Measurements from ENCODE around the gene TGDS. TPM values are rescaled to one million over a fixed set of nuclear protein-coding genes. Genes with fewer than 3 reads are reported as not detected.

TGDS gene
- total RNA-seq, 1 donor from 2014 or later: 26.6 TPM

DNA sequence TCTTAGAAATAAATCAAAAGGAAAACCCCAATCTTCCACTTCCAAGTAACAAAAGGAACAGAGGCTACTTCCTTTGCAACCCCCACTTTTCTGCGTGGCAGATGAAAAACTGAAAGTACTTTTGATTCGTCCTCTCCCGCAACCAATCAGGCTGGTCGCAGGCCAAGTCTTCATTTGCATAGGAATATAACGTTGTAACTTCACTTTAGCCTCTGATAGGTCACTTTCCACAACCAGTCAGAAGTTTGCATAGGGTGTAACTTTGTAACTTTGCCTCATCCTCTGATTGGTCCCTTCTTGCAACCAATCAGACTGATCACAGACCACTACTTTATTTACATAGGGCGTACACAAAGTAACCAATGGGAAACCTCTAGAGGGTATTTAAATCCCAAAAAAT, 37.2 kb downstream of the TGDS start:
- H3K4me3 Mint-ChIP-seq (ENCODE audit: low read depth): peak overlapping the region; percentile 15

DNA sequence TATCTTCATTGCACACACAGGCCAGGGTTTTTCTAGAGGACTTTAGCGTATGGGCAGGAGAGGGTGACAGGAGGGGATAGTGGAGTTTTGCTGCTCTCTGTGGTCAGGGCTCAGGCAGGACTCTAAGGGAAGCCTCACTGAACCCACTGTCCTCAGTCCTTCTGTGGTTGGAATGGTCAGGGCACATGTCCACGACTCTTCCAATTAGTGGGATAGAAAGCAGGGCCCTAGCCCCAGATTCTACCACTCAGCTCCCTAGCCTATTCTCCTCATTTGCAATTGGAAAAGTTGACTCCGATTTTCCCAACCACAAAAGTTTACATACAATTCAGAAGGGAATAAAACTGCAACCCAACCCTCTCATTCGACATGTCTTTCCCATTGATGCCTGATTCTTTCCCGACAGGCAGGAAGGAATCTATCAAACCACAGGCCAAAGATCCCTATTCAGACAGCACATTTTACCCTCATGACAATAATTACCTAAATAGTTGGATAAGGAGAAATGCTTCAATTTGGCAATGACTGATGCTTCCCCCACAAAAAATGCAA, 38.2 kb downstream of the TGDS start:
- intact Hi-C loops (cut with micrococcal nuclease): loop anchor here (1.0 kb wide), 1 partner anchor 8 kb away; no protein-coding TSS in a partner anchor

More for the DNA sequence above, 37.2 kb downstream of the TGDS start:
- no peaks in the 10 kb centered on the region for H3K27me3 Mint-ChIP-seq (ENCODE audit: low read depth)
- H3K4me1 Mint-ChIP-seq (ENCODE audit: low read depth): peaks cover 17% of the 10 kb centered on the region
- intact Hi-C loops (cut with micrococcal nuclease): loop anchor here (1.0 kb wide), 1 partner anchor 9 kb away; no protein-coding TSS in a partner anchor
- peak; percentile 20 for DNase-seq (ENCODE audit: low spot score)
- H3K9me3 Mint-ChIP-seq: no peaks in the 10 kb centered on the region
- no peak overlapping the region for H3K27ac Mint-ChIP-seq
- H3K36me3 Mint-ChIP-seq (ENCODE audit: low read depth): peaks cover 17% of the 10 kb centered on the region

DNA sequence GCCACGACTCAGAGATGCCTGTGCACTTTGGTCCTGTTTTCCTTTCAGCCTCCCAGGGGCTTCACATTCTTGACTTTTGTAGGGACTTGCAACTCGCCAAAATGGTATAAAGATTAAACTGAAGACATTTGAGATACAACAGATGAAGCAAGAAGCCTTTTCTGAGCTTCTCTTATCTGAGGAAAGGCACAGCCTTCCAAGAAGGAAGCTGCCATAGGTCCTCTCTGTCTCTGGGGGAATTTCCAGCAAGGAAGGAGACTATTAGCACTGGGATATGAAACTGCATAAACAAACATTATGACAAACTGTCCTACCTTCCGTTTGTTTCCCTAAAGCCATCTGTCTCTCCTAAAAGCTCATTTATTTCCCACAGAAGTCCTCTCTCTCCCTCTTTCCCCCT, 39.3 kb downstream of the TGDS start:
- H3K4me3 Mint-ChIP-seq (ENCODE audit: low read depth): no peak overlapping the region
- intact Hi-C loops (cut with micrococcal nuclease): no loop called here
- H3K9me3 Mint-ChIP-seq: no peaks in the 10 kb centered on the region
- H3K27me3 Mint-ChIP-seq (ENCODE audit: low read depth): no peaks in the 10 kb centered on the region
- H3K27ac Mint-ChIP-seq: no peak overlapping the region
- no peak for DNase-seq (ENCODE audit: low spot score)
- H3K36me3 Mint-ChIP-seq (ENCODE audit: low read depth): peaks cover 12% of the 10 kb centered on the region
- H3K4me1 Mint-ChIP-seq (ENCODE audit: low read depth): peaks cover 17% of the 10 kb centered on the region

More for the DNA sequence above, 38.2 kb downstream of the TGDS start:
- H3K27me3 Mint-ChIP-seq (ENCODE audit: low read depth): no peaks in the 10 kb centered on the region
- H3K36me3 Mint-ChIP-seq (ENCODE audit: low read depth): peaks cover 17% of the 10 kb centered on the region
- no peak overlapping the region for H3K27ac Mint-ChIP-seq
- H3K4me1 Mint-ChIP-seq (ENCODE audit: low read depth): peaks cover 17% of the 10 kb centered on the region
- no peaks in the 10 kb centered on the region for H3K9me3 Mint-ChIP-seq
- DNase-seq (ENCODE audit: low spot score): no peak
- no peak overlapping the region for H3K4me3 Mint-ChIP-seq (ENCODE audit: low read depth)

DNA sequence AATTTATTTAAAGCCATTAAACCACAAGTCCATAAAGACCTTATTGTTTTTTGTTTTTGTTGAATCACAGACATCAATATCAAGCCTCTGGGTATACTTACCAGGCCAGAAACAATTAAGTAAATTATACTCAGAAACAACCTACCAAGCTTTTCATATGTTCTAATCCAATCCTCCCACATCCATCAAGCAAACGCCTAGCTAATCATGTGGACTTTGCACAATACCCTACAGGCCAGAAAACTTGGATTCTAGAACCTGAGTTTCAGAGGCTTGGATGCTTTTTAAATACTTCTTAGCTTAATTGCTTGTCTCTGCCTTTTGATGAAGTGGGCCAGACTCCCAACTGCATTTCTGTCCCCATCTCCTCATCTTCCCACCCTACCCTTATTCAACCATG, 39.9 kb downstream of the TGDS start:
- intact Hi-C loops (cut with micrococcal nuclease): no loop called here
- Mint-ChIP-seq H3K9me3 (no peaks in the 10 kb centered on the region), H3K27ac (no peak overlapping the region), H3K4me1 (ENCODE audit: low read depth) (peaks cover 17% of the 10 kb centered on the region), H3K4me3 (ENCODE audit: low read depth) (no peak overlapping the region), H3K36me3 (ENCODE audit: low read depth) (peaks cover 12% of the 10 kb centered on the region), H3K27me3 (ENCODE audit: low read depth) (peaks cover 3% of the 10 kb centered on the region)
- no peak for DNase-seq (ENCODE audit: low spot score)

DNA sequence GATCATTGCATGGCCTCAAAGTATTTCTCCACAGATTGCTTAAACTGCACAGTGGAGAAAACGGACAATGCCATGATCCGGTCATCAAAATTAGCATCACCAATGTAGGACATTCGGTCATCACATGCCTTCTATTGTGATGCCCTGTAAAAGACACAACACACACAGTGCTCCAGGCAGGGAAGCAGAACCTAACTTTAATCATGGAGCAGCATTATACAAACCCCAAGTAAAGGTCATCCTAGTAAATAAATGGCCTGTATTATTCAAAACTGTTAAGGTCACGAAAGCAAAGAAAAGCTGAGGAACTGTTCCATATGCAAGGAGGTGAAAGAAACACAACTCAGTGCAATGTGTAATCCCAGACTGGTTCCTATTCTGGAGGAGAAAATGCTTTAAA, 42.2 kb downstream of the TGDS start:
- Mint-ChIP-seq H3K36me3 (ENCODE audit: low read depth) (peaks cover 4% of the 10 kb centered on the region), H3K4me1 (ENCODE audit: low read depth) (peaks cover 10% of the 10 kb centered on the region), H3K4me3 (ENCODE audit: low read depth) (no peak overlapping the region), H3K27me3 (ENCODE audit: low read depth) (peaks cover 4% of the 10 kb centered on the region), H3K27ac (no peak overlapping the region), H3K9me3 (no peaks in the 10 kb centered on the region)
- intact Hi-C loops (cut with micrococcal nuclease): no loop called here
- DNase-seq (ENCODE audit: low spot score): no peak

DNA sequence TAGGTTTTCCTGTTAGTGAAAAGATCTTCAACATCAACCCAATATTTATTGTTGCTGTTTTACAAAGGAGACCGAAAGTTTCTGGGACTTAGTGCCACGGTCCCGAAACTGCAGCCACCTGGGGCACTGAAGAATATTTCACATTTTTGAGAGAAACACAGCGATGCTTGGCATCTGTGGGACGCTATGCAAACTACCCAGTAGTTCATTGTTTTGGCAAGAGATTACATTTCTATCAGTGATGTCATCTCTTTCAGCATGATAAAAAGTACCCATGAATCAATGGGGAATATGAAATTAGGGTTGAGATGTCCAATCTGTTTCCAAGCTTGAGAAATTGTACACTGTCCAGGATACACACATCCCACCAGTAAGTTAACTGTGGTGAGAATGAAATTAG, 43.9 kb downstream of the TGDS start:
- peaks cover 12% of the 10 kb centered on the region for H3K4me1 Mint-ChIP-seq (ENCODE audit: low read depth)
- intact Hi-C loops (cut with micrococcal nuclease): no loop called here
- H3K27me3 Mint-ChIP-seq (ENCODE audit: low read depth): peaks cover 4% of the 10 kb centered on the region

DNA sequence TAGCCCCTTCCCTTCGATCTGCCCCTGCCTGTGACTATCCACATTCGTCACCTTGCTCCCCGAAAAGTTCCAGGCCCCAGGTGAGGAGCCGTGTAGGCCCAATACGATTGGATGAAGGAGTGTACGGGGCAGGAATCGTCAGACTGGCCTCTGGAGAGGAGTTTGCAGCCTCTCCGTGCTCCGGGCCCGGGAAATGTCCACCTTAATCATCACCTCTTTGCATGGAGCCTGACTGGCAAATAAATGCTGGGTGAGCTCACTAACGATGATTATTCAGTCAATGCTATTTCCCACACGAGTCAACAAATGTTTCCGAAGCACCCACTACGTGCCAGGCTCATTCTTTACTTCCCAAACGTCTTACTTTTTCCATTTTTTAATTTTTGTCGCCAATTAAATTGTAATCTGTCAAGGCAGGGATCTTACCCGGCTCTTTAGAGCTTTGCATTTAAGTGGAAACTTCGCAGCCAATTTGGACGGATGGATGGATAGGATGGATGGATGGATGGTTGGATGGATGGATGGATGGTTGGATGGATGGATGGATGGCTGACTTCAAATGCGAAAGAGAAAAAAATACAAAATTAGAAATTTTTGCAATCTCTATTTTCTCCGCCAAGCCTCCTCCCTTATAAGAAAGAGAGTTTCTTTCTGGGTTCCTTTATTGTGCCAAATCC, 45.8 kb downstream of the TGDS start:
- H3K9me3 Mint-ChIP-seq: peaks cover 5% of the 10 kb centered on the region
- peaks cover 12% of the 10 kb centered on the region for H3K4me1 Mint-ChIP-seq (ENCODE audit: low read depth)
- peaks cover 2% of the 10 kb centered on the region for H3K36me3 Mint-ChIP-seq (ENCODE audit: low read depth)
- no peak for DNase-seq (ENCODE audit: low spot score)
- H3K4me3 Mint-ChIP-seq (ENCODE audit: low read depth): peak overlapping the region; percentile 77
- H3K27ac Mint-ChIP-seq: peak overlapping the region; percentile 95
- intact Hi-C loops (cut with micrococcal nuclease): no loop called here
- peaks cover 4% of the 10 kb centered on the region for H3K27me3 Mint-ChIP-seq (ENCODE audit: low read depth)

More for the DNA sequence above, 43.9 kb downstream of the TGDS start:
- no peaks in the 10 kb centered on the region for H3K9me3 Mint-ChIP-seq
- H3K27ac Mint-ChIP-seq: no peak overlapping the region
- H3K36me3 Mint-ChIP-seq (ENCODE audit: low read depth): no peaks in the 10 kb centered on the region
- no peak for DNase-seq (ENCODE audit: low spot score)
- H3K4me3 Mint-ChIP-seq (ENCODE audit: low read depth): no peak overlapping the region

DNA sequence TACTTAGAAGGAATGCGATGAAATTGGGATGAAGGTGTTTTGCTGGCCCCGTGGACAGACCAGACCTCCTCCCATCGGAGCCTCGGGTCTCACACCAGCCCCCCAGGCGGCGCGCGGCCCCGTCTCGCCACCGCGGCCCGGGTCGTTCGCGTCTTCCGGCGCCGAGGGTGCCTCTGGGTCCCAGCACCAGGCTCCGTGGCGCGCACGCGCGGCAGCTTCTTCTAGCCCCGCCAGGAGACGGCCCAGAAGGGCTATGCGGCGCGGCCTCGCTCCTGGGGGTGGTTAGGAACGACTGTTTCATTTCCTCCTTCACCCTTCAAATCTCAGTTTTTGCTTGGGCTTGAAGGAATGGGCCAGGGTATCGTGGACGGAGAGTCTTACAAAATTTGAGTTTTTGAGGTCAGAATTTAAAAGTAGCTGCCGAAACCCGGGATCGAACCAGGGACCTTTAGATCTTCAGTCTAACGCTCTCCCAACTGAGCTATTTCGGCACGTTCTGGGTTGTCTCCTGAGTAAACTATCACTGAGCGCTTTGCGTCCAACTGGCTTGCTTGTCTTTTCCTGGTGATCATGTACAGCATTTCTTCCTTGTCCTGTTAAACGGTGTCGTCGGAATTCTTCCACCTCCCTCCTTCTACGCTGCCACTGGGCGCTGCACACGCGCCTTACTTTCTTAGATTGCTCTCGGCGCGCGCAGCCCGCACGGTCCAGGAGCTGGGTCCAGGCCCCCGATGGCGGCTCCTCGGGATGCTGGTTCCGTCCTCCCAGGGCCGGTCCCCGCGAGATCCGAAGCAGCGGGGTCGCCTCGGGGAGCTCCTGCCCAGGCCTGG, 46.5 kb downstream of the TGDS start:
- H3K36me3 Mint-ChIP-seq (ENCODE audit: low read depth): peaks cover 2% of the 10 kb centered on the region
- H3K9me3 Mint-ChIP-seq: peaks cover 5% of the 10 kb centered on the region
- intact Hi-C loops (cut with micrococcal nuclease): loop anchor here (1.0 to 5.0 kb wide), 6 partner anchors 9 to 130 kb away; partner anchors contain the start of genes GPR180 and TGDS
- peak overlapping the region; percentile 77 for H3K4me3 Mint-ChIP-seq (ENCODE audit: low read depth)
- peak; percentile 87 for DNase-seq (ENCODE audit: low spot score)
- peak overlapping the region; percentile 95 for H3K27ac Mint-ChIP-seq
- H3K27me3 Mint-ChIP-seq (ENCODE audit: low read depth): peaks cover 4% of the 10 kb centered on the region
- H3K4me1 Mint-ChIP-seq (ENCODE audit: low read depth): peaks cover 12% of the 10 kb centered on the region

DNA sequence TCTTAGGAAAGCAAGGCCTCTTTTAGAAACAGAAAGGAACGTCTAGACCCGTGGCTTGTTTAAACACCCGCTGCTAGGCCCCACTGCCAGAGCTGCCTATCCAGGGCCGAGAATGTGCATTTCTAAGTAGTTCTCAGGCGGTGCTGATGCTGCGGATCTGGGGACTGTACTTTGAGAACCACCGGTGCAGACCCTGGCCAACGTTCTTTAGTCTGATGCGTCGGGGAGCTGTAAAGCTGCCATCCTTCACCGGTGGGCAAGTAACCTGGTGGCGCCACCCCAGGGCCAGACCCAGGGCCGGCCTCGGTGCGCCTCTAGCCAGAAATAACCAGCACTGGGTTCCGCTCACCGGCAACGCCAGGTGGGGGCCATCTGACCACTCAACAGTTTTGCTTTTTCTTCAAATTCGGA, 47.1 kb downstream of the TGDS start:
- peaks cover 5% of the 10 kb centered on the region for H3K9me3 Mint-ChIP-seq
- peak; percentile 45 for DNase-seq (ENCODE audit: low spot score)
- peak overlapping the region; percentile 77 for H3K4me3 Mint-ChIP-seq (ENCODE audit: low read depth)
- peaks cover 2% of the 10 kb centered on the region for H3K36me3 Mint-ChIP-seq (ENCODE audit: low read depth)
- H3K4me1 Mint-ChIP-seq (ENCODE audit: low read depth): peaks cover 12% of the 10 kb centered on the region
- H3K27ac Mint-ChIP-seq: peak overlapping the region; percentile 95
- intact Hi-C loops (cut with micrococcal nuclease): loop anchor here (1.0 to 5.0 kb wide), 6 partner anchors 9 to 130 kb away; partner anchors contain the start of genes GPR180 and TGDS
- peaks cover 4% of the 10 kb centered on the region for H3K27me3 Mint-ChIP-seq (ENCODE audit: low read depth)

DNA sequence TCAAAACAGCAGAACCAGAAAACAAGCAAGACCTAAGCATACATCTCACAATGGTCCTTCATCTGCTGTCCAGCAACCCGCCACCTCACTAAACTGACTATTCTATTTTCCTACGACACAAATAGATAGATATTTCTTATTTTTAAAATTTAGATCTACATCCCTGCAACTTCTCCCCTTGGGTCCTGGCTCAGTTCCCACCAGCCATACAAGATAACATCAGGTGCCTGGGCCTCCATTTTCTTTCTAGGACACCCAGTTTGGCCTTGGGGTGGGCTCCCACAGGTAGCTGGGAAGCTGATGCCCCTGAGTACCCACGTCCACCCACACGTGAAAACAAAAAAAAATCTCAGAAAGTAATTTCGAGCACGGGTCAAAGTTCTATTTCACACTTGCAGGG, 47.6 kb downstream of the TGDS start:
- H3K36me3 Mint-ChIP-seq (ENCODE audit: low read depth): peaks cover 2% of the 10 kb centered on the region
- peak overlapping the region; percentile 95 for H3K27ac Mint-ChIP-seq
- DNase-seq (ENCODE audit: low spot score): no peak
- peak overlapping the region; percentile 77 for H3K4me3 Mint-ChIP-seq (ENCODE audit: low read depth)
- intact Hi-C loops (cut with micrococcal nuclease): loop anchor here (2.0 to 5.0 kb wide), 2 partner anchors 109 to 114 kb away; no protein-coding TSS in a partner anchor
- H3K4me1 Mint-ChIP-seq (ENCODE audit: low read depth): peaks cover 12% of the 10 kb centered on the region
- peaks cover 5% of the 10 kb centered on the region for H3K9me3 Mint-ChIP-seq
- peaks cover 4% of the 10 kb centered on the region for H3K27me3 Mint-ChIP-seq (ENCODE audit: low read depth)

DNA sequence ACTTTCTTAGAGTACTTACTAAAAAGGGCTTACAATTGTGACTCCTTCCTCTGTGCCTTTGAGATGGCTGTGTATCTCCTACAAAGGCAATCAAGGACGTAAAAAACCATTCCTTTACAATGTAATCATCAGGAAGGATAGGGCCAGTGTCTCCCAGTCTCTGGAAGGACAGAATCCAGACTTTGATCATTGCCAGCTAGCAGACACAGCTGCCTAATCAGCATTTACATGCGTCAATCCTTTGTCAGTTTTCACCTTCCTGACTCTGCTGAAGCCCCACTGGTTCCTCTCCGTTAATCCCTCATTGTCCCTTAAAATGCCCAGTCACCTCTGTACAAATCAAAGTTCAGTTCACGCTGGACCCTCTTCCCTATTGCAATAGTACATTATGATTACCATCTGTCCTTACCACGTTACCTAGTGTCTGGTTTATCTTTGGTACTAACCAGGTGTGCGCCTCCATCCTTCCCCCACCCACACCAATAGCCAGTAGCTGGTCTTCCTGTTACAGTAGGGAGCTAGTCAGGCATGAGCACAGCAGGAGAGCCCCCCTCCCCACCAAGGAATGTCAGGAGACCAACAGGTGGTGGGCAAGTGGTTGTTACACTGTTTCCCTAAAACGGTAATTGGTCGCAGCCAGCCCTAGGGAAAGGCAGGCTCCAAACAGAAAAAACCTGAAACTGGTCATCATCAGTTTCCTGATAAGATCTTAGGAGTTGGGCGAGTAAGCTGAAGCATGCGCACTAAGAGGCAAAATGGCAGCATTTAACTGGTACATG, 49.7 kb downstream of the TGDS start:
- no peak for DNase-seq (ENCODE audit: low spot score)

DNA sequence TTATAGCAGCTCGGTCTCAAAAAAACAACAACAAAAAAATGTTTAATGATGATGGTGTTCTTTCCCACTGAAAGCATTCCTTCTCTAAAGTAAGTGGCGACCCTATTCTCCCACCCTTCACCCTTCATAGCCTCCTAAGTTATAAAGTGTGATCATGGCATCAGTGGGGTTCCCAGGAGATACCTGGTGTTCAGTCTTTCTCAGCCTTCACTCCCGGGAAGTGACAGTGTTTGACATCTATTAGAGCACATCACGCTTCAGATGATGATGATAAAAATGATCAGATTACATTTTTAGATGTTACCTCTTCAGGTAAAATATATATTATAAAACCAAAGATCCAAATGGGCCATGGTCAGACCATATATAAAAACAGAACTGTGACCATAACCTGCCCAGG, 51.0 kb downstream of the TGDS start:
- peaks cover 17% of the 10 kb centered on the region for H3K4me1 Mint-ChIP-seq (ENCODE audit: low read depth)
- peaks cover 5% of the 10 kb centered on the region for H3K9me3 Mint-ChIP-seq
- intact Hi-C loops (cut with micrococcal nuclease): loop anchor here (5.0 kb wide), 1 partner anchor 112 kb away; no protein-coding TSS in a partner anchor
- DNase-seq (ENCODE audit: low spot score): no peak
- peaks cover 7% of the 10 kb centered on the region for H3K27me3 Mint-ChIP-seq (ENCODE audit: low read depth)
- peaks cover 2% of the 10 kb centered on the region for H3K36me3 Mint-ChIP-seq (ENCODE audit: low read depth)
- no peak overlapping the region for H3K27ac Mint-ChIP-seq
- H3K4me3 Mint-ChIP-seq (ENCODE audit: low read depth): no peak overlapping the region

More for the DNA sequence above, 49.7 kb downstream of the TGDS start:
- Mint-ChIP-seq H3K36me3 (ENCODE audit: low read depth) (peaks cover 2% of the 10 kb centered on the region), H3K27ac (no peak overlapping the region), H3K4me3 (ENCODE audit: low read depth) (no peak overlapping the region), H3K27me3 (ENCODE audit: low read depth) (peaks cover 3% of the 10 kb centered on the region), H3K4me1 (ENCODE audit: low read depth) (peaks cover 17% of the 10 kb centered on the region), H3K9me3 (peaks cover 5% of the 10 kb centered on the region)
- intact Hi-C loops (cut with micrococcal nuclease): loop anchor here (5.0 kb wide), 1 partner anchor 111 kb away; no protein-coding TSS in a partner anchor
